SW480 (cell line): ENCODE results near the gene PAM16.
A peak's percentile ranks its signal among the peaks of the same experiment; 100 is the strongest.

Experiments used
- DNase-seq: peaks from one replicate; pipeline ENCODE4 v3.0.0-alpha.2; 2016; ENCODE audit warnings: low spot score

Gene PAM16

GRCh38 chr16:4383591-4384444 is 32.7 kb upstream of the PAM16 start:
- no peak for DNase-seq

GRCh38 chr16:4382795-4383357 is 31.8 kb upstream of the PAM16 start:
- DNase-seq = no peak

GRCh38 chr16:4381935-4382794 is 31.0 kb upstream of the PAM16 start:
- DNase-seq = no peak

GRCh38 chr16:4381072-4381934 is 30.2 kb upstream of the PAM16 start:
- DNase-seq = no peak

- no peak for DNase-seq
Measured at GRCh38 chr16:4380119-4381063, 29.3 kb upstream of the PAM16 start.

- DNase-seq = no peak
Measured at GRCh38 chr16:4378999-4379690, 28.0 kb upstream of the PAM16 start.

- DNase-seq = no peak
Measured at GRCh38 chr16:4378161-4378666, 27.1 kb upstream of the PAM16 start.

GRCh38 chr16:4377573-4378154 is 26.5 kb upstream of the PAM16 start:
- DNase-seq = peak; percentile 64

- DNase-seq = no peak
Measured at GRCh38 chr16:4376893-4377572, 25.9 kb upstream of the PAM16 start.

GRCh38 chr16:4376126-4376892 is 25.2 kb upstream of the PAM16 start:
- DNase-seq = no peak

- DNase-seq = no peak
Measured at GRCh38 chr16:4375717-4376116, 24.6 kb upstream of the PAM16 start.

GRCh38 chr16:4373909-4374742 is 23.0 kb upstream of the PAM16 start:
- DNase-seq = no peak

- DNase-seq = no peak
Measured at GRCh38 chr16:4373356-4373908, 22.3 kb upstream of the PAM16 start.

GRCh38 chr16:4372578-4373355 is 21.6 kb upstream of the PAM16 start:
- DNase-seq = no peak

- no peak for DNase-seq
Measured at GRCh38 chr16:4372001-4372577, 21.0 kb upstream of the PAM16 start.
